ENCODE data around the gene TPM1. TPM values are rescaled to one million over a fixed set of nuclear protein-coding genes. Genes with fewer than 3 reads are reported as not detected.

TPM1 gene
- total and polyA plus RNA-seq, 4 donors: 118 to 469 (median 192) TPM

- Histone ChIP-seq H3K9me3 (ENCODE audit: control insufficient read depth in 4 of 4, insufficient read depth in 3 of 4, low read length in 3 of 4) (no peaks in the 10 kb centered on the region), H3K27me3 (ENCODE audit: control insufficient read depth in 3 of 3, insufficient read depth in 3 of 3, low read length in 2 of 3) (no peaks in the 10 kb centered on the region), H3K4me3 (no peak overlapping the region), H3K9ac (ENCODE audit: insufficient read depth in 1 of 2, low read length in 2 of 2) (no peak overlapping the region), H3K27ac (ENCODE audit: low read depth in 1 of 2, low read length in 1 of 2) (no peak overlapping the region), H3K36me3 (ENCODE audit: control insufficient read depth in 4 of 4, insufficient read depth in 4 of 4, low read length in 4 of 4) (peaks cover 0 to 3% (median under 1%) of the 10 kb centered on the region in 4 donors), H3K4me1 (ENCODE audit: control insufficient read depth in 5 of 5, insufficient read depth in 5 of 5, low read length in 5 of 5) (peaks cover 0 to 49% (median 9%) of the 10 kb centered on the region in 5 donors)
- no peak for DNase-seq
- ATAC-seq (ENCODE audit: insufficient read depth, low FRiP score): no peak
- WGBS, 2 donors: 59 to 63% methylated on average over 12 of the region's 12 CpGs
- TF ChIP-seq, protein P1, sequence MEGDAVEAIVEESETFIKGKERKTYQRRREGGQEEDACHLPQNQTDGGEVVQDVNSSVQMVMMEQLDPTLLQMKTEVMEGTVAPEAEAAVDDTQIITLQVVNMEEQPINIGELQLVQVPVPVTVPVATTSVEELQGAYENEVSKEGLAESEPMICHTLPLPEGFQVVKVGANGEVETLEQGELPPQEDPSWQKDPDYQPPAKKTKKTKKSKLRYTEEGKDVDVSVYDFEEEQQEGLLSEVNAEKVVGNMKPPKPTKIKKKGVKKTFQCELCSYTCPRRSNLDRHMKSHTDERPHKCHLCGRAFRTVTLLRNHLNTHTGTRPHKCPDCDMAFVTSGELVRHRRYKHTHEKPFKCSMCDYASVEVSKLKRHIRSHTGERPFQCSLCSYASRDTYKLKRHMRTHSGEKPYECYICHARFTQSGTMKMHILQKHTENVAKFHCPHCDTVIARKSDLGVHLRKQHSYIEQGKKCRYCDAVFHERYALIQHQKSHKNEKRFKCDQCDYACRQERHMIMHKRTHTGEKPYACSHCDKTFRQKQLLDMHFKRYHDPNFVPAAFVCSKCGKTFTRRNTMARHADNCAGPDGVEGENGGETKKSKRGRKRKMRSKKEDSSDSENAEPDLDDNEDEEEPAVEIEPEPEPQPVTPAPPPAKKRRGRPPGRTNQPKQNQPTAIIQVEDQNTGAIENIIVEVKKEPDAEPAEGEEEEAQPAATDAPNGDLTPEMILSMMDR (IDR thresholded peaks at IDR 0.05; ENCODE audit: control extremely low read depth, extremely low read depth): no peak
These were observed 33.6 kb downstream of the TPM1 start for GRCh38 chr15:63075984-63076713.

DNA sequence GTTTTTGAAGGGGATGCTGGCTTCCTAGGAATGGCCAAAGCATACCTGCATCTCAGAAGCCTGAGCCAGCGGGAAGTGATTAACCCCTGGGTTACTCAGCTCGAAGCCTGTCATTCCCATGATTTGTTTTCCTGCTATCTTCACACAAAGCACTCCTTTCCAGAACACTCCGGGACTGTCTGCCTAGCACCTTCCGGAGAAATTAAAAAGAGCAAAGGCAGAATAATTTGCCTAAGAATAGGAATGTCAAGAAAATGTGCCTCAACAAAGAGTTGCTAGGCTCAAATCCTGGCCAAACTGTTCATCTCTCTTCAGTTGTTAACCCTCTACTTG lies 34.1 kb downstream of the TPM1 start:
- Histone ChIP-seq H3K36me3 (ENCODE audit: control insufficient read depth in 4 of 4, insufficient read depth in 4 of 4, low read length in 4 of 4) (no peaks in the 10 kb centered on the region), H3K27ac (ENCODE audit: low read depth in 1 of 2, low read length in 1 of 2) (no peak overlapping the region), H3K4me1 (ENCODE audit: control insufficient read depth in 5 of 5, insufficient read depth in 5 of 5, low read length in 5 of 5) (peaks cover 0 to 49% (median 9%) of the 10 kb centered on the region in 5 donors), H3K4me3 (no peak overlapping the region), H3K9ac (ENCODE audit: insufficient read depth in 1 of 2, low read length in 2 of 2) (no peak overlapping the region), H3K27me3 (ENCODE audit: control insufficient read depth in 3 of 3, insufficient read depth in 3 of 3, low read length in 2 of 3) (no peaks in the 10 kb centered on the region), H3K9me3 (ENCODE audit: control insufficient read depth in 4 of 4, insufficient read depth in 3 of 4, low read length in 3 of 4) (no peaks in the 10 kb centered on the region)
- DNase-seq: no peak
- ATAC-seq (ENCODE audit: insufficient read depth, low FRiP score): no peak
- WGBS, 2 donors: 88 to 90% methylated on average over 4 of the region's 4 CpGs
- TF ChIP-seq, protein P1 (IDR thresholded peaks at IDR 0.05; ENCODE audit: control extremely low read depth, extremely low read depth): no peak

- Histone ChIP-seq H3K4me1 (ENCODE audit: control insufficient read depth in 5 of 5, insufficient read depth in 5 of 5, low read length in 5 of 5) (peaks cover 0 to 49% (median 9%) of the 10 kb centered on the region in 5 donors), H3K4me3 (no peak overlapping the region), H3K36me3 (ENCODE audit: control insufficient read depth in 4 of 4, insufficient read depth in 4 of 4, low read length in 4 of 4) (no peaks in the 10 kb centered on the region), H3K27me3 (ENCODE audit: control insufficient read depth in 3 of 3, insufficient read depth in 3 of 3, low read length in 2 of 3) (no peaks in the 10 kb centered on the region), H3K9ac (ENCODE audit: insufficient read depth in 1 of 2, low read length in 2 of 2) (no peak overlapping the region), H3K27ac (ENCODE audit: low read depth in 1 of 2, low read length in 1 of 2) (no peak overlapping the region), H3K9me3 (ENCODE audit: control insufficient read depth in 4 of 4, insufficient read depth in 3 of 4, low read length in 3 of 4) (no peaks in the 10 kb centered on the region)
- WGBS, 2 donors: 86 to 89% methylated on average over 6 of the region's 6 CpGs
- ATAC-seq (ENCODE audit: insufficient read depth, low FRiP score): no peak
- TF ChIP-seq, protein P1 (IDR thresholded peaks at IDR 0.05; ENCODE audit: control extremely low read depth, extremely low read depth): no peak
- peak in 1 of 3 donors; percentile 52 for DNase-seq
These were observed 35.4 kb downstream of the TPM1 start for GRCh38 chr15:63077952-63078351.

All from lung (tissue), 12 donors.